ENCODE data around the gene INPP4B. TPM values are rescaled to one million over a fixed set of nuclear protein-coding genes. Genes with fewer than 3 reads are reported as not detected.

Gene INPP4B
- total RNA-seq, 1 donor from 2014 or later, result 10.4 TPM

DNA sequence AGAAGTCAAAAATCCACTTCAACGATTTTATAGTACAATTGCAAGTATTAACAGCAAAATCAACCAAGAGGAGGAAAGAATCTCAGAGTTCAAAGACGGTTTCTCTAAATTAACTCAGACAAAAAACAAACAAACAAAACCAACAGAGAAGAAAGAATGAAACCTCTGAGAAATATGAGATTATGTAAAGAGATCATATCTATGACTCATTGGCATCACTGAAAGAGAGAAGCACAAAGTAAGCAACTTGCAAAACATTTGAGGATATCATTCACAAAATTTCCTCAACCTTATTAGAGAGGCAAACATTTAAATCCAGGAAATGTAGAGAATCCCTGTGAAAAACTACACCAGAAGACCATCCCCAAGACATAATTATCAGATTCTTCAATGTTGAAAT is 370.4 kb downstream of the INPP4B start:
- no peak for DNase-seq (ENCODE audit: low spot score)

DNA sequence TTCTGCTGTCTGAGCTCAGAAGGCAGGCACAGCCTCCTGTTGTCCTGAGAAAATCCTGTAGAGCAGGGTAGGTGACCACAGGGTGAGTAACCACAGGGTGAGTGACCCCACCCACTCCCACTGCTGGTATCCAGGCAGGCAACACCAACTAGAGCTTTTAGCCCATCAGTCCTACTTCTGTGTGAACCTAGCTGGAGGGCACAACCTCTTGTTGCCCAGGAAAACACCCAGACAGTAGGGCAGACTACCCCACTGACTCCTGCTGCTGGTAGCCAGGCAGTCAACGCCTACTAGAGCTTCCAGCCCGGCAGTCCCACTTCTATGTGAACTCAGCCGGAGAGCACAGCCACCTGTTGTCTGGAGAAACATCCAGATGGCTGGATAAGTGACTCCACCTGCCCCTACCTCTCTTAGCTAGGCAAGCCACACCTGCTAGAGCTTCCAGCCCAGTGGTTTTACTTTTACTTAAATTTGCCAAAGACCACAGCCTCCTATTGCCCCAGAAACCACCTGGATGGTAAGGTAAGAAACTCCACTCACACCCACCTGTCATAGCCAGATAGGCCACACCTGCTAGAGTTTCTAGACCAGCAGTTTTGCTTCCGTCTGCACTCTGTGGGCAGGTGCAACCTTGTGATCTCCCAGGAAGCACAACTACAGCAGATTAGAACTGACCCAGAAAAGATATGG is 371.6 kb downstream of the INPP4B start:
- no peak for DNase-seq (ENCODE audit: low spot score)

DNA sequence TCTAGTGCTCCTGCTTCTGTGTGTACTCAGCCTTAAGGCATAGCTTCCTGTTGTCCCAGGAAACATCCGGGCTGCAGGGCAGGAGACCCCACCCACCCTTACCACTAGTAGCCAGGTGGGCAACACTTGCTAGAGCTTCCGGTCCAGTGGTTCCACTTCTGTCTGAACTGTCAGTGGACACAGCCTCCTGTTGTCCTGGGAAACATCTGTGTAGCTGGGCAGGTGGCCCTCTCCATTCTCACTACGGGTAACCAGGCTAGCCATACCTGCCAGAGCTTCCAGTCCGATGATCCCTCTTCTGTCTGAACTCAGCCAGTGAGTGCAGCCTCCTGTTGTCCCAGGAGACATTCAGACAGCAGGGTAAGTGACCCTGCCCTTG is 372.2 kb downstream of the INPP4B start:
- no peak for DNase-seq (ENCODE audit: low spot score)

DNA sequence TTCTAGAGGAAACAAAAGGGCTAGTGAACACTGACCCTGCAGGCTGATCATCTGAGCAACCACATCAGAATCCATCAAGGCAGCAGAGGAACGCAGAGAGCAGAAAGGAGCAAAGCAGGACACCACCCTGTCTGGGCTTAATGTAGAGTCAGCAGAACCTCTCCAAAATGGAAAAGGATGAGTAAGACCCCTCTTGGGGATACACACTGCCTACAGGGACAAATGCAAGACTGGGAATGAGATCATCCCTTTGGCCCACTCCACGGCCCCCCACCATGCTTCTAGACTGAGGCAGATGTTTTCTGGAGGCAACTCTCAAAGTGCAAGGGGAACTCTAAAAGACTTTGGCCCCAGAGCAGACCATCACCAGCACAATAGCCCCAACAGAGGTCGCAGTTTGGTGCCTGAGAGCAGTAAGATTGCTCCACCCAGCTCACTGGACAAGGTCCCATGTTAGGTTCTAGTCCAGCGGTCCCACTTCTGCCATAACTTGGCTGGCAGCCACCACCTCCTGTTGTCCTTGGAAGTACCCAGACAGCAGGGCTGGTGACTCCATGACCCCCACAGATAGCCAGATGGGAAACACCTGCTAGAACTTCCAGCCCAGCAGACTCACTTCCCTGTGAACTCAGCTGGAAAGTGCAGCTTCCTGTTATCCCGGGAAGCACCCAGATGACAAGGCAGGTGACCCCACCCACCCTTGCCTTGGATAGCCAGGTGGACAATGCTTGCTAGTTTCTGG is 372.7 kb downstream of the INPP4B start:
- DNase-seq (ENCODE audit: low spot score), result no peak

DNA sequence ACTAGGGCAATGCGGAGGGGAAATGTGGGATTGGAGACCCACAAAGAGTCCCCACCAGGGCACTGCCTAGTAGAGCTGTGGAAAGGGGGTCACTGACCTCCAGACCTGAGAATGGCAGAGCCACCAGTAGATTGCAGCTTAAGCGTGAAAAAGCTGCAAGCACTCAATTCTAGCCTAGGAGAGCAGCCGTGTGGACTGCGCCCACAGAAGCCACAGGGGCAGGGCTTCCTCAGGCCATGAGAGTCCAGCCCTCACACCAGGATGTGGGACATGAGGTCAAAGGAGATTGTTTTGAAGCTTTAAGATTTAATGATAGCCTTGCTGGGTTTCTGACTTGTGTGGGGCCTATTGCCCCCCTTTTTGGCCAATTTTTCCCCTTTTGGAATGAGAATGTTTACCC is 379.0 kb downstream of the INPP4B start:
- no peak for DNase-seq (ENCODE audit: low spot score)

DNA sequence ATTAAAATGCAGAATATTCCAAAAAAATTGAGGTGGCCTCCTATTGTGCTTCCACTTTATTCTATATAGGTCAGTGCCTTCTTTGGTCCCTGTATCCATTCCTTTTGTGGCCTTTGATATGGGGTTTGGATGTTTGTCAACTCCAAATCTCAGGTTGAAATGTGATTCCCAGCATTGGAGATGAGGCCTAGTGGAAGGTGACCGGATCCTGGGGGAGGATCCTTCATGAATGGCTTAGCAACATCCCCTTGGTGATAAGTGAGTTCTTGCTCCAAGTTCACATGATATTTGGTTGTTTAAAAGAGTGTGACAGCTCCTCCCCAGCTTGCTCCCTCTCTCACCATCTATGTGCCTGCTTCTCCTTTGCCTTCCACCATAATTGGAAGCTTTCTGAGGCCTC is 380.6 kb downstream of the INPP4B start:
- no peak for DNase-seq (ENCODE audit: low spot score)

DNA sequence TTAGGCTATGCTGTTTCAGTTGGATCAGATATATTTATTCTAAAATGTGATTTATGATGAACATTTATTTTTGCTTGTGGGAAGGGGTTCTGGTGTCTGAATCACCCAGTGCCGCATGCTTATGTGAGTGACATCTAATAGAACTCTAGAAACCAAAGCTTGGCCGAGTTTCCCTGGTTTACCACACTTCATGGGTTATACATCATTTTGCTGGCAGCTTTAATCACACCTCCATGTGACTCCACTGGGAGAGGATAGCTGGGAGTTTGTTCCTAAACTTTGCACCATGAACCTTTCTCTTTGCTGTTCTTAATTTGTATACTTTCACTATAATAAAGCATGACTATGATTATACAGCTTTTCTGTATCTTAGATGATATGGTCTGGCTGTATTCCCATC is 382.9 kb downstream of the INPP4B start:
- no peak for DNase-seq (ENCODE audit: low spot score)

DNA sequence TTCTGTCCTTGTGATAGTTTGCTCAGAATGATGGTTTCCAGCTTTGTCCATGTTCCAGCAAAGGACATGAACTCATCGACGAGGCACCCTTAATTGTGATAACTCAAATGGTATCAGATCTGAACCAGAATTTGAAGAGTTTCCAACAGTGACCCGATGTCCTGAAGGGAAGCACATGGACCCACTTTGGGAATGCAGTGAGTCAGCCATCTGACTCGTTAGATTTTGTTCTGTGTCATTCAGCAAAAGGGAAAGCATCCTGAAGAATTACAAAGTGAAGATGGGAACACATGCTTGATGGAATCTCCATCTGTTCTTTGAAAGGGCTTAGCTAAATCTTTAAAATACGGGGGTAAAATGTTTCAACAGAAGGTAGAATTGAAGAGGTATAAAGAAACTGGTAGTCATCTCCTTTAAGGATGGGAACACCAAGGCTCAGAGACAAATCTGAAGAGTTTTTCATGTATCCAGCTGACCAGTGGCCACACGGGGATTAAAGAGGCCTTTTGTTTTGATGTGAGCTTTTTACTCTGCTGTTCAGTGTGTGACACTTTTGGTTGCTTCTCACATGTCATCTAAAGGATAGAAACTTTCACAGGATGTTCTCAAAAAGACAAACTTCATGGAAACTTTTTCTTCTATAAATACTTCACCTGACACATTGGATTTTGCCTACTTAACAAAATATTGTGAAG is 393.8 kb downstream of the INPP4B start:
- no peak for DNase-seq (ENCODE audit: low spot score)

DNA sequence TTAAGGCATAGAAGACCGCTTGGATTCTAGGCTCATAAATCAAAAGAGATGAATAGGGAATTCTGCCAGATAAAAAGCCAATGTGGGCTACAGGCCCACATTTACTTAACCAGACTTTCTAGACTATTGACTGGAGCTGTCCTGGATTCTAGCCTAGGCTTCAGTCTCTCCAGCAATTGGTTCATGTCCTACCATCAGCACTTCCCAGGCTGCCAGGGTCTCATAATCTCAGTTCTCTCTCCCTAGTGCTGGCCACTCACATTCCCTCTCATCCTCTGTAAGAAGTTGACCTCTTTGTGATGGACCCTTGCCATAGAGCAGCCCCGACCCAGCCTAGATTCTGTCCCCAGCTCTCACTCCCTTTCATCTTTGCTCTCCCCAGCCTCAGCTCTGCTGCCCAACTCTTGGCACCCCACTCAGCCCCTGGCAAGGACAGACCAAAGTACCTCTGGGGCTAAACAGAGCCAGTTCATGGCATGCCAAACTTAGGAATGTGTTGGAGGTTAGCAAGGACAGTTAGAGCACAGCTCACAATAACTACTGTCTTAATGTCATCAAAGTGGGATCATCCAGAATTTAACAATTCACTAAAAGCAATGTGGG is 396.2 kb downstream of the INPP4B start:
- DNase-seq (ENCODE audit: low spot score), result no peak

DNA sequence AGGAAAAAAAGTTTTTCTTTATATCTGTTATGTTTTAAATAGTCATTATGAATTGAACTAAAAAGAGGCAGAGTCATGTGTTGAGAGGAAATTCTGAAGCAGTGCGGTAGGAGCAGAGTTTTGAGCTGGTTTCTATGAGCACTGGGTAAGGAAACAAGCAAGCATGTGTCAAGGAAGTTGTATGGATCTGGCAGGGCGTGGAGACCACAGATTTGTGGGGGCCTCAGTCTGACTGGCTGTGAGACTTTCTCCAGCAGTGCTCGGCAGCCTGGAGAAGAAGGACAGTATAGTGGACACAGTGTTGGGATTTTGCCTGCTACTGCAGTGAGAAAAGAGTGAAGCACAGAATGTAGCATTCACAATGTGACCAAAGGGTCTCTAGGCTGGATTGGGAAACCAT is 399.1 kb downstream of the INPP4B start:
- DNase-seq (ENCODE audit: low spot score), result no peak

DNA sequence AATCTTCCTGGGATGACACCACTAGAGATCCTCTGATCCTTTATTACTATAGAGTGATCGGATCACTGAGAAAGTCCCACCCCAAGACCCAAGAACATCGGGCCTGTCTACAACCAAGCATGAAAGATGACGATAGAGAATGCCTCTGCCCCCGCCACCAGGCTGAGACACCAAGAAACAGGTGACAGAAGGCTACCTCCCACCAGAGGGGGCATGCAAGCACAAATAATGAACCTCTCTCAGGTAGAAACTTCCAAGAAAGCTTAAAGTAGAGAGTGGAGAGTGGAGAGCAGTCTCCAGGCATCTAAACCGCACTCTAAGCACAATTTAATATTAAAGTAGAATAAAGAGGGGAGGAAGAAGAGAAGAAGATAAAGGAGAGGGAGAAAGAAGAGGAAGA is 402.6 kb downstream of the INPP4B start:
- no peak for DNase-seq (ENCODE audit: low spot score)

DNA sequence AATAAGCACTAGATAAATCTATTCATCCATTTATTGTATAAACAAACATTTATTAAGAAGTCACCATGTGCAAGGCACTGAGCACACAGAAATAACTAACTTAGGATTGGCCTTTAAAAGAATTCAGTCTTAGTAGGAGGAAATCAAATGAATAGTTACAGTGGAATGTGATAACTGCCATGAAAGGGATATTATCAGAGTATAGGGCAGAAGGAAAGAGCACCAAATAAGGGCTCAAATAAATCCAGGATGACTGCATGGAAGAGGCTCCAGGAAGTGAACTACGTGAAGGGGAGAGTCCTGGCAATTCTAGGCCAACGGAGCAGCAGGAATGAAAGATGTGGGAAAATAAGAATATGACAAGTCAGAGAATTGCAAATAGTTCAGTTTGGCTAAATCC is 406.0 kb downstream of the INPP4B start:
- DNase-seq (ENCODE audit: low spot score), result no peak

DNA sequence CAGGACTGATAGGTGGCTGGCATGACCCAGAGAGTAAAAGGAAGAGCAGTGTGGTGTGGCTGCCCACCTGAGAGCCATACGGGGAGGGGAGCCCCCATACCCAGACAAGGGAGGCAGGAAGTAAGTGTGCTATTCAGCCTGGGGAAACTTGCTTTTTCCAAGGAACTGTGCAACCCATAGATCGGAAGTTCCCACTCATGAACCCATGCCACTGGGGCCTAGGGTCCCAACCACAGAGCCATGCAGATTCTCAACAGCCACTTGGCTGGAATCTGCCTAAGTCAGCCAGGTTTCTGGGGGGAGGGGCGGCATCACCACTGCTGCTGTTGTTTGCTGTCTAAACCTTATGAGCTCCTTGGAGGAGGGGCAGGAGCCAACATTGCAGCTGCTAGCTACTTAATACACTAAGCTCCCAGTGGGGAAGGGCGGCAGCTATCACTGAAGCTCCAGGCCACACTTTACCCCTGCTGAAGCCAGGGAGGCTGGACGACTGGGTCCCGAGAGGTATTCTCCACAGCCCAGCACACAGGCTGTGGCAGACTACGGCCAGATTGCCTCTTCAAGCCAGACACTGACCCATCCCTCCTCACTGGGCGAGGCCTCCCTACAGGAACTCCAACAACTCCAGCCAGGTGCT is 410.4 kb downstream of the INPP4B start:
- DNase-seq (ENCODE audit: low spot score), result no peak

DNA sequence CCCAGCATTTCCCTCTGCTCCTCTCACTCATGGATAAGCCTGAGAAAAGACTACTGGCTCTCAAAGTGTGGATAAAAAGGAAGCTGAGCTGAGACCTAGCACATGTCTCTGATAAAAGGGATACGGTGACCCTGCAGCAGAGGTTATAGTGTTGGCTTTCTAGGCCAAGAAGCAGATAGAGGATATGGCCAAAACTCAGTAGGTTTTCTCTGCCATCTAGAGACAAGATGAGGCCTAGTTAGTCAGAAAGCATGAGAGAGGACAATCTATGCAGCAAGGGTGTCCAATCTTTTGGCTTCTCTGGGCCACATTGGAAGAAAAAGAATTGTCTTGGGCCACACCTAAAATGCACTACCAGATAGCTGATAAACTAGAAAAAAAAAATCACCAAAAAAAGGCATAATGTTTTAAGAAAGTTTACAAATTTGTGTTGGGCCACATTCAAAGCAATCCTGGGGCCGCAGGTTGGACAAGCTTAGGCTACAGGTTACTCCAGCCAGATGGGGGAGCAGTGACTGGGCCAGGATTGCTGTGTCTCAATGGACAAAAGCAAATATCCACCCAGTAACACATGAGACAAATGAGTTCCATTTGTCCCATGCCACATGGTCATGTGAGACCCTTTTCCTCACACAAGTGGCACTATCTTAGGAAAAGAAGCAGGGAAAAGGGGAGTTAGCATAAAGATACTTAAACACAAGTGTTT is 411.4 kb downstream of the INPP4B start:
- DNase-seq (ENCODE audit: low spot score), result no peak

DNA sequence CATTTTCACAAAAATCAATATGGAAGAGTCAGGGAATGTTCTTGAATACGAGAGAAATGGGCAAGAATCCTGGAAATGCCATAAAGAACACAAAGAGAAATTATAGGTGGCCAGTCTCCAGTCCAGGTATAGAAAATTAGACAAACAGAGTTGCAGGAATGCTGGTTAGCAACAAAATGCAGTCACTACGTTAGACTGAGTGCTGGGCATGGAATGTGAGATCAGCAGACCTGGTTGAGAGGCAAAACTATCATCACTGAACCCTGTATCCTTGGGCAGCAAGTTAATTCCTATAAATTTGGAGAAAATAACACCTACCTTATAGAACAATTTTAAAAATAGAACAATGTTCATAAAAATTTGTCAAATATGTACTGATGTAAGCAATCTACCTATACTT is 417.4 kb downstream of the INPP4B start:
- no peak for DNase-seq (ENCODE audit: low spot score)

DNA sequence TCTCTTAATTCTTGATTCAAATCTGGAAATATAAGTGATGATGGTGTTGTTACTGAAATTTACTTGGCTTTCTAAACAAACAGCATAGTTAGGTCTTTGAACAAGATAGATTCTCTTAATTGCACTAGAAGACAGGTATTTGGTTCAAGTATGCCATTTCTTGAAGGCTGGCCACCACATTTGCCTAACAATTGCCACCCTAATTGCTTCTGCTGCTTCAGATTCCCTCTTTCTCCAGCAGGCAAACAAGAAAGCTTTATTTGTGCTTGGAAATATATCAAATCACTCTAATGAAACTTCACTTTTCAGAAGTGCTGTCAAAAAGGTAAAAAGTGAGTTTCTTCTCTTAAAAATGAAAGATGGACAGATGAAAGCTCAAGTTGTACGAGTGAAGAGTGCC is 418.6 kb downstream of the INPP4B start:
- DNase-seq (ENCODE audit: low spot score), result no peak

DNA sequence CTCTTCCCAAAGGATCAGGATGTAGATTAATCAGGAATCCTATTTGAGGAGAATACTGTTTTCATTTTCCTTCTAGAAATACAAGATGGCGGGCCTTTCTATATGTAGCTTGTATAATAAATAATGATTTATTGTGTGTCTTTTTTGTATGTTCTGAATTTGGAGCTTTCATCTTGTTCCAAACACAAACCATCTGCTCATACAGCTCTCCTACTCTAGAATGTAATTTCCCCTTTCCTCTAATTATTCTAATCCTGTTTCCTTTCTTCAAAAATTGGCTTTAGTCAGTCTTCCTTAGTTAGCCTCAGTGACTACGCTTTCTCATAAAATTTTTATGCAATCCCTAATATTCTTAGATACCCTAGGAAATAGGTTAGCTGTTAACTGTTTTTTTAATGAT is 422.2 kb downstream of the INPP4B start:
- no peak for DNase-seq (ENCODE audit: low spot score)

DNA sequence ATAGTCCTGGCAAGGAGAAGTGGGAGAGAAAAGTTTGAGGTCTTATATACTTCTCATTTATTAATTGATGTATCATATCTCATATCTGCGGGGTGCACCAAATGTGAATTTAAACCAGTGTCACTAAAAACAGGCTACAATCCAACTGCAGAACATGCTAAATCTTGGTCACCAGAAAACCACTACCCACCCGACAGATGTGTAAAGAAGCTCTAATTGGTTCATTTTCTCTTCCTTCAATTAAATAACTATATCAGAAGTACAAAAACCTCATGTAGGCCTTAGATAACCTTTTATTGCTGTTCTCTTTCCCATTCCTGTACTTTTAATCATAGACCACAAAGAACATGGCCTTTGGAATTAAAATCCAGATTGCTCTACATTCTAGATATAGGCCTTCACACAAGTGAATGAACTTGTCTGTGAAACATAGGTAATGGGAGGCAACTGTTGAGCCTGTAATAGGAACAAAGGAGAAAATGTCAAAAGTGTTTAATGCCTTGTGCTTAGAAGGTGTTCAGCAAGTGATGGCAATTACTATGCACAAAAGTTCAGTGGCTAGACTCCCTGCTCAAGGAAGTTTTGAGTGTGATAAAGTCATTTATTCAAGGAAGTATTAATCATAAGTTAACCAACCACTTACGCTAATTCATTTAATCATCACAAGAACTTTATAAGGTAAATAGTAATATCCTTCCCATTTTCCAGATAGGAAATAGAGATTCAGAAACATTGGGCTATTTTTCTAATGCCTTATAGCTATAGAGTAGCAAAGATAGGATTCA is 425.6 kb downstream of the INPP4B start:
- DNase-seq (ENCODE audit: low spot score), result no peak

DNA sequence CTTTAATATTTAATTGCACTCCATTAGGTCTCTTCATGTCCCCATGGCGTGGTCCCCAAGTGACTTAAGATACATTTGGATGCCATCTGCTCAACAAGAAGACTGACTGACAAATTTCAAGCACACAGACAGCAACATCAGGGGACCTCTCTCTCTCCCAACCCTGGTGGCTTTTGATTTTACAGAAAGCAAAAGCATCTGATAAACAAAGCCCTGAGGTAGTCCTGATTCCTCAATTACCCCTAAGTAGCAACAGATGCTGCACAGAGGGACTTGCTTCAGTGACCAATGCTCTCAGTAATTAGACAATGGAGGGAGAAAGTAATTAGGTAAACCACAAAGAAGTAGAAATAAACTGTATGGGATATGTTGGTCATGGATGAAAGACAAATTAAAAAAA is 426.4 kb downstream of the INPP4B start:
- DNase-seq (ENCODE audit: low spot score), result no peak

DNA sequence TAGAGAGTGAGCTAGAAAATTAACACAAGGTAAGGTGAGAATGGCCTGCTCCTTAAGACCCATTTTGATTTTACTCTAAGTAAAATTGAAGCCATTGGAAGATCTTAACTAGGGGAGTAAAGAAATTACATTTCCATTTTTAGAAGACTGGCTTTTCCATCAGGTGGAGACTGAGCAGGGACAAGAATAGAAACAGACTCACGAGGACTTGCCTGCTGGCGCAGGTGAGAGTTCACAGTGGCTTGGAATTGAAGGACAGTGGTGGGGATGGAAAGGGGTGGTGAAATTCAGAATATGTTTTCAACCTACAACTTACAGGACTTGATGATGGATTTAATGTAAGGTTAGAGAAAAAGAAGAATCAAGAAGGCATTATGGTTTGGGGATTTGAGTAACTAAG is 427.4 kb downstream of the INPP4B start:
- no peak for DNase-seq (ENCODE audit: low spot score)

Measured in mesenteric fat pad (tissue), 1 donor.